ENCODE data around the gene PDXP. TPM values are rescaled to one million over a fixed set of nuclear protein-coding genes. Genes with fewer than 3 reads are reported as not detected.

Gene PDXP
- total and polyA plus RNA-seq, 2 of the 13 experiments (the other 11 are each of a cell fraction or from before 2014, with no cell fraction given), result 58.2 to 70.6 TPM

GRCh38 chr22:37631448-37632173, 26.9 kb upstream of the PDXP start (continued):
- TF ChIP-seq ZNF264 (CRISPR knock-in tag; IDR thresholded peaks at IDR 0.05), result 0 out of 2 replicates have a peak, but pooled peaks have one; percentile 23
- no peak for TF ChIP-seq GLMP (CRISPR knock-in tag; IDR thresholded peaks at IDR 0.05; ENCODE audit: borderline replicate concordance)
- peak; percentile 63 for TF ChIP-seq POLR2G (IDR thresholded peaks at IDR 0.05; ENCODE audit: low read depth, low read length)
- TF ChIP-seq, protein P1, sequence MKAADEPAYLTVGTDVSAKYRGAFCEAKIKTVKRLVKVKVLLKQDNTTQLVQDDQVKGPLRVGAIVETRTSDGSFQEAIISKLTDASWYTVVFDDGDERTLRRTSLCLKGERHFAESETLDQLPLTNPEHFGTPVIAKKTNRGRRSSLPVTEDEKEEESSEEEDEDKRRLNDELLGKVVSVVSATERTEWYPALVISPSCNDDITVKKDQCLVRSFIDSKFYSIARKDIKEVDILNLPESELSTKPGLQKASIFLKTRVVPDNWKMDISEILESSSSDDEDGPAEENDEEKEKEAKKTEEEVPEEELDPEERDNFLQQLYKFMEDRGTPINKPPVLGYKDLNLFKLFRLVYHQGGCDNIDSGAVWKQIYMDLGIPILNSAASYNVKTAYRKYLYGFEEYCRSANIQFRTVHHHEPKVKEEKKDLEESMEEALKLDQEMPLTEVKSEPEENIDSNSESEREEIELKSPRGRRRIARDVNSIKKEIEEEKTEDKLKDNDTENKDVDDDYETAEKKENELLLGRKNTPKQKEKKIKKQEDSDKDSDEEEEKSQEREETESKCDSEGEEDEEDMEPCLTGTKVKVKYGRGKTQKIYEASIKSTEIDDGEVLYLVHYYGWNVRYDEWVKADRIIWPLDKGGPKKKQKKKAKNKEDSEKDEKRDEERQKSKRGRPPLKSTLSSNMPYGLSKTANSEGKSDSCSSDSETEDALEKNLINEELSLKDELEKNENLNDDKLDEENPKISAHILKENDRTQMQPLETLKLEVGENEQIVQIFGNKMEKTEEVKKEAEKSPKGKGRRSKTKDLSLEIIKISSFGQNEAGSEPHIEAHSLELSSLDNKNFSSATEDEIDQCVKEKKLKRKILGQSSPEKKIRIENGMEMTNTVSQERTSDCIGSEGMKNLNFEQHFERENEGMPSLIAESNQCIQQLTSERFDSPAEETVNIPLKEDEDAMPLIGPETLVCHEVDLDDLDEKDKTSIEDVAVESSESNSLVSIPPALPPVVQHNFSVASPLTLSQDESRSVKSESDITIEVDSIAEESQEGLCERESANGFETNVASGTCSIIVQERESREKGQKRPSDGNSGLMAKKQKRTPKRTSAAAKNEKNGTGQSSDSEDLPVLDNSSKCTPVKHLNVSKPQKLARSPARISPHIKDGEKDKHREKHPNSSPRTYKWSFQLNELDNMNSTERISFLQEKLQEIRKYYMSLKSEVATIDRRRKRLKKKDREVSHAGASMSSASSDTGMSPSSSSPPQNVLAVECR (CRISPR knock-in tag; IDR thresholded peaks at IDR 0.05; ENCODE audit: borderline replicate concordance), result peak; percentile 64; the same call in 1 of the 2 replicates
- TF ChIP-seq AGO1 (IDR thresholded peaks at IDR 0.05; ENCODE audit: low read depth, low read length, poor library complexity, severe bottlenecking), result peak; percentile 87
- TF ChIP-seq JARID2 (CRISPR knock-in tag; IDR thresholded peaks at IDR 0.05; ENCODE audit: insufficient replicate concordance), result no peak
- peak; percentile 77 for TF ChIP-seq ZSCAN25 (CRISPR knock-in tag; IDR thresholded peaks at IDR 0.05)
- TF ChIP-seq BRD4 (CRISPR knock-in tag; IDR thresholded peaks at IDR 0.05), result 0 out of 2 replicates have a peak, but pooled peaks have one; percentile 27
- TF ChIP-seq ZNF788 (CRISPR knock-in tag; IDR thresholded peaks at IDR 0.05; ENCODE audit: borderline replicate concordance), result peak; percentile 43; the same call in 1 of the 2 replicates
- peak; percentile 64 for TF ChIP-seq RXRB (CRISPR knock-in tag; IDR thresholded peaks at IDR 0.05; ENCODE audit: borderline replicate concordance)
- peak; percentile 76 for TF ChIP-seq DPF2 (CRISPR knock-in tag; IDR thresholded peaks at IDR 0.05; ENCODE audit: borderline replicate concordance, low read depth)
- no peak for TF ChIP-seq ZUFSP (CRISPR knock-in tag; IDR thresholded peaks at IDR 0.05; ENCODE audit: borderline replicate concordance)
- TF ChIP-seq RBM22 (optimal IDR thresholded peaks at IDR 0.05; ENCODE audit: low read length), result no peak
- TF ChIP-seq, protein P2, sequence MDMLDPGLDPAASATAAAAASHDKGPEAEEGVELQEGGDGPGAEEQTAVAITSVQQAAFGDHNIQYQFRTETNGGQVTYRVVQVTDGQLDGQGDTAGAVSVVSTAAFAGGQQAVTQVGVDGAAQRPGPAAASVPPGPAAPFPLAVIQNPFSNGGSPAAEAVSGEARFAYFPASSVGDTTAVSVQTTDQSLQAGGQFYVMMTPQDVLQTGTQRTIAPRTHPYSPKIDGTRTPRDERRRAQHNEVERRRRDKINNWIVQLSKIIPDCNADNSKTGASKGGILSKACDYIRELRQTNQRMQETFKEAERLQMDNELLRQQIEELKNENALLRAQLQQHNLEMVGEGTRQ (IDR thresholded peaks at IDR 0.05; ENCODE audit: low read depth, low read length), result no peak
- TF ChIP-seq, protein P2 (CRISPR knock-in tag; IDR thresholded peaks at IDR 0.05; ENCODE audit: borderline replicate concordance), result no peak
- TF ChIP-seq ZMAT3 (CRISPR knock-in tag; conservative IDR thresholded peaks at IDR 0.05), result 0 out of 2 replicates have a peak, but pooled peaks have one; percentile 47
- TF ChIP-seq, protein P3, sequence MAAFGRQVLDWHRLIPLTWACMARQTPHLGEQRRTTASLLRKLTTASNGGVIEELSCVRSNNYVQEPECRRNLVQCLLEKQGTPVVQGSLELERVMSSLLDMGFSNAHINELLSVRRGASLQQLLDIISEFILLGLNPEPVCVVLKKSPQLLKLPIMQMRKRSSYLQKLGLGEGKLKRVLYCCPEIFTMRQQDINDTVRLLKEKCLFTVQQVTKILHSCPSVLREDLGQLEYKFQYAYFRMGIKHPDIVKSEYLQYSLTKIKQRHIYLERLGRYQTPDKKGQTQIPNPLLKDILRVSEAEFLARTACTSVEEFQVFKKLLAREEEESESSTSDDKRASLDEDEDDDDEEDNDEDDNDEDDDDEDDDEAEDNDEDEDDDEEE (CRISPR knock-in tag; IDR thresholded peaks at IDR 0.05), result no peak
- TF ChIP-seq GZF1 (CRISPR knock-in tag; IDR thresholded peaks at IDR 0.05), result no peak

Data from HepG2 (cell line).